GM18861 (cell line): ENCODE data around the gene ELOVL3.
"Not testable (repeated sequence)": the region's sequence is repeated elsewhere in the genome, so short reads cannot be mapped to it uniquely, and the experiment has no call there.

Source experiments
- ATAC-seq: cut with Tn5 transposase; IDR thresholded peaks from one replicate; pipeline ENCODE4 v1.9.1; 2021; ENCODE audit not compliant: unreplicated experiment

ELOVL3 gene

DNA sequence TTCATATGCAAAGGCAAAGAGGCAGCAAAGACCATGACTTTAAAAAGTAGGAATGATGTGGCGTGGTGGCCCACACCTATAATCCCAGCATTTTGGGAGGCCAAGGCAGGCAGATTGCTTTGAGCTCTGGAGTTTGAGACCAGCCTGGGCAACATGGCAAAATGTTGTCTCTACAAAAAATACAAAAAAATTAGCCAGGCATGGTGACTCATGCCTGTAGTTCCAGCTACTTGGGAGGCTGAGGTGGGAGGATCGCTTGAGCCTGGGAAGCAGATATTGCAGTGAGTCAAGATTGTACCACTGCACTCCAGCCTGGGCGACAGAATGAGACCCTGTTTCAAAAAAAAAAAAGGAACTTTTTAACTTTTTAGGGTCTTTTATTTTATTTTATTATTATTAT lies 26.4 kb downstream of the ELOVL3 start:
- ATAC-seq: not testable (repeated sequence)

DNA sequence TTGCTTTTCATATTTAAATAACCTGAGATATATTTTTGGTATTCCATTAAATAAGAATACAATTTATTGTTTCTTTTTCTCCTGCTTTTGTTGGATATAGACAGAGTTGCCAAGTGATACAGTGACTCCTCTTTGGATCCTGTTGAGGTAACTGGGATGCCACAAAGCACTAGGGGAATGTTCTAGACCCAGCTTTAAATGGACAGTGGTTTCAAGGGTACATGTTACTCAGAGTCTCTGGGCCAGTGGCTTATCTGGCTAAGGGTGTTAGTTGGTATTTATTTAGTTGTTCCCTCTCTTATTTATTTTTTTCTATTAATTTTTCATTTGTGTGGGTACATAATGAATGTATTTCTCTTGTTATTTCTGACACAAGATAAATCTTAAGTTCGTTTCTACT lies 28.3 kb downstream of the ELOVL3 start:
- no peak for ATAC-seq

DNA sequence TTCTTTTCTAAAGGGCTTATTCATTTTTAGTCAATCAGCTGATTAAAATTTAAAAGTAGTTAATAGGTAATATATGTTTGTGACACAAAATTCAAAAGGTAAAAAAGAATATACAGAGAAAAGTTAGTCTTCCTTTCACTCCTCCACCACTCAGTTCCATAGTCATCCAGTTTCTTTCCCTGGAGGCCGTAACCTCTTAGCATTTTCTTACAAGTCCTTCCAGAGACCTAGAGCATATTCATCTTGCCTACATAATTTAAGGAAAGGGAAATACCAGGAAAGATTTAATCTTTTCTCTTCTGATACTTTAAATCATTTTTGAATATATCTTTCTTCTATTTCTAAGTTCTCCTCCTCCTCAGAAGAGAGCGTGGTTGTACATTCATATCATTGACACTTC lies 29.3 kb downstream of the ELOVL3 start:
- ATAC-seq: no peak

DNA sequence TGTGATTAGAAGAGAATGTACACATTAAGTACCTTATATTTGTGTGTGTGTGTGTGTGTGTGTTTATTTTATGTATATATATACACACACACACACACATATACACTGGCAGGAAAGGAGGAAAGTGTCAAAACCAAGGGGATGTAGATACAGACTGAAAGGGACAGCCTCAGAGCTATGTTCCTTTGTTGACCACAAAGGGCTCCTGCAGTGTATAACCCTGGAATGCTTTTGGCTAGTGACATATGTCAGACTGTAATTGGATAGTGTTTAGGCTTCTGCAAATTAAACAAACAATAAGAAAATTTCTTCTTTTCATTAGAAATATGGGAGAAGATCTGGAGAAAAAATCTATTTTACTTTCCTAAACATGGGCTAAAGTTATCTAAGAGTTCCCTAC lies 35.1 kb downstream of the ELOVL3 start:
- no peak for ATAC-seq

DNA sequence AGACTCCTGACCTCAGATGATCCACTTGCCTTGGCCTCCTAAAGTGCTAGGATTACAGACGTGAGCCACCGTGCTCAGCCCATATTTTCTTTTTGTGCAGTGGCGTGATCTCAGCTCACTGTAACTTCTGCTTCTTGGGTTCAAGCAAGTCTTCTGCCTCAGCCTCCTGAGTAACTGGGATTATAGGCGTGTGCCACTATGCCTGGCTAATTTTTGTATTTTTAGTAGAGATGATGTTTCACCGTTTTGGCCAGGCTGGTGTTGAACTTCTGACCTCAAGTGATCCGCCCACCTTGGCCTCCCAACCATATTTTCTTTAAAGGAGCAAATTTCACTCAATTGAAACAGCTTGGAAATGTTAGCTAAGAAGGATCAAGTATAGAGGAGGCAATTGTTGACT lies 35.7 kb downstream of the ELOVL3 start:
- ATAC-seq: no peak

DNA sequence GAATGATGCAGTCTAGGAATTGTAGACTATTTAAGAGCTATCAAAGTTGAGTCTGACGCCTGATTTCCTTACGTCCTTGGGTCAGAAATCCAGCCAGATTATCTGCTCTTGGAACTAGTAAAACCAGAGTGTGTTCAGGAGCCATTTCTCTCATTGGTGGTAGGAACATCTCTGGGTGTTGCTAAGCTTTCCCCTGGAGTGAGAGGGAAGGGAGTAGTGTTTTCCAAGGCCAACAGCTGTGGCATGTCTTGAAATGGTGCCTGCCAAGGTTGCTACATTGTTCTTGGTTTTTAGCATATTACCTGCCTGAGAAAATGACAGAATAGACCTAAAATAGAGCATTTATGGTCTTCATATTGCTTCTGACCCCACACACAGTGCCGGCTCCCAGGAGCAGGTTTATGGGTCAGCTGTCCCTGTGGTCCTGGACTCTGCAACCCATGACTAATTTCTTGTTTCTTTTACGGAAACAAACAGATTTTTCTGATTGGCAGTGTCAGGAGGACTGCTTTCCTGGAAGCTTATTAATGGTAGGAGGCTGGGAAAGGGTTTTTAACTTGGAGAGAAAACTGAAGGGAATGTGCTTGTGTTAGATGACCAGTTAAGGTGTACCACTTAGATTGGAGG lies 36.8 kb downstream of the ELOVL3 start:
- ATAC-seq: no peak

DNA sequence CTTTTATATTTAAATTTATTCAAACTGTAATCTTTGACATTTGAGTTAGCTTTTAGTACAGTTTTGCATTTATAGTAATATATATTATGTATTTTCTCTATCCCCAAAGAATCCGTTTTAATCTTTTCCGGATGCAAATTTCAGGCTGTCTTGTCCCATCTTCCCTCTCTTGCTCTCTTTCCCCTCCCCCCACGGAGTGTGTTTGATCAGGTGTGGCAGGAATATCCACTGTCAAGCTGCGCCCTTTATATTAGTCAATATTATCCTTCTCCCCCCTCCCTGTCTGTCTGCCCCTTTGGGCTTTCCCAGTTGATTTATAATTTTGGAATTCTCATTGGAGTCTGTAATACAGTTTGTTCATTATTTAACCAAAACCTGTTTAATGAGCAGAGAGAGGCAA lies 38.3 kb downstream of the ELOVL3 start:
- no peak for ATAC-seq

DNA sequence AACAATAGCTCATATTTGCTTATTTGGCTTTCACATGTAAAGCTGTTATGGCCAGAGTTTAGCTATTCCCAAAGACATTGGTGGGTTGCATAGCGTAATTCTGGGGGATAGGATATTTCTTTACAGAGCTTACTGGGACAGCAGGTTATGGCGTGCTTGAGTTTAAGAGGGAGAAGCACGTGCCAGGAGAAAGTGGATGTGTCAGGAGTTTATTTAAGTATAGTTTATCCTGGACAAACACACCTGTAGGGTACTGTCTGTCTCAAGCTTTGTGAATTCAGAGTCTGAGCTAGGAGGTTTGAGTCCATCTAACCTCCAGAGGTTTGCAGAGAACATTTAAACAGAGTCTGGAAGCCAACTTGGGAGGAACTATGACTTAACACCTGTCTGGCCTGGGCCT lies 40.6 kb downstream of the ELOVL3 start:
- ATAC-seq: no peak

DNA sequence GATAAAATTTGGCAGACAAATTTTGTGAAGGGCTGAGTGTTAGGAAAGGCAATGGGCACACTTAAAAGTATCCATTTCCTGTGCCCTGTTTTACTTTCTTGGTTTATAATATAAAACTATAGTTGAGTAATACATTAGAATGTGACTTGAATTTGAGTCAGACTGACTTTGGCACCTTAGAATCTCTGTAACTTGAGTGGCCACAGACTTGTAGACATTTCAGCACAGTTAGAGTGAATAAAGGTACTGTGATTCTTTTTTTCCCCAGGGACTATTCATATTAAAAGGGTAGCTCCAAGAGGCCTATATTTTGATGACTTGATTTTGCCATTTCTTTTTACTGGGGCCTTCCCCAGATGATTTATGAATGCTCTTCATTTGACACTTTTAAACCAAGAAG lies 41.6 kb downstream of the ELOVL3 start:
- no peak for ATAC-seq

DNA sequence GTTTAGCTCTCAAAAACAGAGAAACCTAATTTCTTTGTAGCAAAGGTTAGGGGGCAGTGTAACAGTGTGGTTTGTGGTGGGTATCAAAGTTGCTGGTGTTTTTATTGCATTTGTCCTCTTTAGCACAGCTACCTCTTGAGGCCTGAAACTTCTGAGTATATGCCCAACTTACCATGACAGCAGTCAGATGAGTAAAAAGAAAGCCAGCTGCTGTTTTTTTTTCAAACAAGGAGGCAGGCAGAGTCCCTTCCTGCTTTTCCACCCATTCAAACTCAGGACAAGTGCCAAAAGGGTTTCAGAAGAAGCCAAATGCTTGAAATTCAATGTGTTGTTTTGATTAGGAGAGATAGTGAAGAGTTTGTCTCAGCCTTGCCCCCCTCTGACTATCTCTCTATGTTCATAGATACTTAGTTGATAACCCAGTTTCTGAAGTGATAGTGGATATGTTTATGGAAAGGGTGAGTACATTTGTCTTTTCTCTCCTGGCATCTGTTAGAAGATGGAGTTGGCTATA lies 42.3 kb downstream of the ELOVL3 start:
- ATAC-seq: no peak

DNA sequence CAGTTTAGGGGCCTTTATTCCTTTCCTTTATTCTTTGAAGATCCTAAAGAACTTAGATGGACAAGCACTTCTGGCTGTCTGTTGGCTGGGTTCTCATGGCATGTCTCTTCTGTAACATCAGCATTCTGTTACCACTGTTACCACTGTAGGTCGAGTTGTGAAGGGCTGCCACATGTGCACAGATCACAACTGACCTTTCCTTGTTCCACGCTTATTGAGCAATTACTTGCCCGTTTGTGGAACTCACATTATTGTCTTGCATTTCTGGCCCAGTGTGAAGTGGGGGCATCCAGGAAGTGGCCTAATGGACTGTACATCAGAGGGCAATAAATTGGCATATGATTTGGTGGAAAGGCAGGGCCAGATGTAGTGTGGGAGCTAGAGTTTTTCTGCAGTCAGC lies 42.9 kb downstream of the ELOVL3 start:
- ATAC-seq: no peak

DNA sequence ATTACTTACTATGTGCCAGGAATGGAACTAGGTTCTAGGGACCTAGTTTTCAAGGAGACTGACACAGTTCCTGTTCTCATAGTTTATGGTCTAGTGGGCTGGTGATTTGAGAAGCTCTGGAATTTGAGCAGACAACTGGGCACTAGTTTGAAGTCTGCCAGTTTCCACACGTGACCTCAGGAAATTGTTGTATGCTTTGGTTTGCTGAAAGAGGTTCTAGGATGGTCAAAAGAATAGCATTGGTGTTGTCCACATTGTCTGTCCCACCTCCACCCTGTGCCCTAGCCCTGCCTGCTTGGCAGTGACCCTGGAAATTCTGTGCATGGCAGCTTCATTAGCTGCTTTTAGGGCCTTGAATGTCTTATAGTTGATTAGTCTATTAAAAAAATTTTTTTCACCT lies 48.0 kb downstream of the ELOVL3 start:
- no peak for ATAC-seq

DNA sequence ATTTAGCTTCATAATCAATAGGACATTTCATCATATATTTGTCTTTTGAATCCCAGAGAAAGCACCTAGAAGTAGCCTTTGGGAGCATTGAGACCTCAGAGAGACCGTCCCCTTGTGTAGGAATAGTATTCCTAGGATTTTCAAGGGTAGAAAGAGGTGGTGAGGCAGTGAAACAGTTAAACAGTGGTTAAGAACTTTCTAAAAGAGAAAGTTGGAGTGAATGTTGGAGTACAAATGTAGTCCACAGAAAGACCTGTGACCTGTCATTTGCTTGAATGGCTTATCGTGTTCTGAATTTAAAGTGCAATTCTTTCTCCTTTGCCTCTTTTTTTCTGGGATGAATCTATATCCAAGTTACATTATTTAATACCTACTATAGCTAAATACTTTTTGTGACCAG lies 49.2 kb downstream of the ELOVL3 start:
- no peak for ATAC-seq

DNA sequence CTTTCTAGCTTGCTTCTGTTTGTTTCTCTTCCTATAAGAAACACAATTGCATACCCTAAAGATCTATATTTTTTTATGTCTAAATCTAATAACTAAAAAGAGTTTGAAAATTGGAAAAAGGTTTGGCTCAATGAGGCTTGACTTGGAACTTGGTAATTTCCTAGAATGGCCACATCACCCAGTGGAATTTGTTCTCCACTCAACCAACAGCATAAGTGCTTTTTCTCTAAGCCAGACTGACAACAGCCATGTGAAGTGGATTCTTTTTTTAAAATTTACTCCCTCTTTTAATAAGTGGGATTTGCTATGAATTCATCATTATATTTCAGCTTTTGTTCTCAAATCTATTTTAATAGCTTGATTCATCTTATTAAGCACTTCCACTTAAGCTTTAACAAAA lies 53.0 kb downstream of the ELOVL3 start:
- ATAC-seq: no peak
